GM19043 (cell line): Measurements from ENCODE around the gene ELAVL4.

Source experiments
- ATAC-seq: cut with Tn5 transposase; IDR thresholded peaks from one replicate; pipeline ENCODE4 v1.9.1; 2021; ENCODE audit warnings: low read depth; ENCODE audit not compliant: unreplicated experiment

Gene ELAVL4

GRCh38 chr1:50108497-50109059 lies at the start of gene ELAVL4:
Gene ELAVL4, plus strand, starts transcription at chr1:50108920. Its CDS starts 270 bp downstream, at chr1:50109190.
- ATAC-seq = no peak

GRCh38 chr1:50060279-50060678 lies 48.4 kb upstream of the ELAVL4 start:
- no peak for ATAC-seq

GRCh38 chr1:50066806-50067205 lies 41.9 kb upstream of the ELAVL4 start:
- no peak for ATAC-seq

GRCh38 chr1:50074931-50075330 lies 33.8 kb upstream of the ELAVL4 start:
- no peak for ATAC-seq

GRCh38 chr1:50077273-50077672 lies 31.4 kb upstream of the ELAVL4 start:
- no peak for ATAC-seq

GRCh38 chr1:50080904-50081586 lies 27.7 kb upstream of the ELAVL4 start:
- no peak for ATAC-seq

- no peak for ATAC-seq
Observed at GRCh38 chr1:50084389-50084788, 24.3 kb upstream of the ELAVL4 start.

- no peak for ATAC-seq
Observed at GRCh38 chr1:50091068-50091467, 17.7 kb upstream of the ELAVL4 start.

GRCh38 chr1:50095716-50096115 lies 13.0 kb upstream of the ELAVL4 start:
- no peak for ATAC-seq

GRCh38 chr1:50097021-50097679 lies 11.6 kb upstream of the ELAVL4 start:
- ATAC-seq = no peak

GRCh38 chr1:50097791-50098190 lies 10.9 kb upstream of the ELAVL4 start:
- ATAC-seq = no peak

- no peak for ATAC-seq
Observed at GRCh38 chr1:50098591-50099021, 10.1 kb upstream of the ELAVL4 start.

- no peak for ATAC-seq
Observed at GRCh38 chr1:50099654-50100053, 9.1 kb upstream of the ELAVL4 start.

- no peak for ATAC-seq
Observed at GRCh38 chr1:50103615-50104081, 5.1 kb upstream of the ELAVL4 start.

- no peak for ATAC-seq
Observed at GRCh38 chr1:50105433-50105832, 3.3 kb upstream of the ELAVL4 start.

- no peak for ATAC-seq
Observed at GRCh38 chr1:50106095-50106761, 2.5 kb upstream of the ELAVL4 start.

GRCh38 chr1:50109116-50109515 lies 396 bp downstream of the ELAVL4 start:
- ATAC-seq = no peak

GRCh38 chr1:50109647-50110075 lies 941 bp downstream of the ELAVL4 start:
- ATAC-seq = no peak

GRCh38 chr1:50110151-50110550 lies 1.4 kb downstream of the ELAVL4 start:
- no peak for ATAC-seq

GRCh38 chr1:50110656-50111055 lies 1.9 kb downstream of the ELAVL4 start:
- ATAC-seq = no peak

GRCh38 chr1:50111503-50111902 lies 2.8 kb downstream of the ELAVL4 start:
- ATAC-seq = no peak
